Lower leg skin (tissue), 4 donors: Measurements from ENCODE around the gene PLD1. TPM values are rescaled to one million over a fixed set of nuclear protein-coding genes. Genes with fewer than 3 reads are reported as not detected.

Experiments used
- DNase-seq, 2 donors: peaks; one replicate each; pipeline ENCODE4 v3.0.0-alpha.2; 2019; ENCODE audit warnings: low spot score in 2 of 2
- H3K4me3 ChIP-seq: fragments of 200-600 bp; sonication (generic); 2 replicates; pipeline ENCODE4 v1.5.1; 2017; ENCODE audit warnings: mild to moderate bottlenecking, low read depth; ENCODE audit not compliant: poor library complexity, severe bottlenecking
- POLR2A ChIP-seq, 2 donors: fragments of 450-650 bp; IDR thresholded peaks; one replicate each; pipeline ENCODE4 v1.6.1; 2016 to 2017; ENCODE audit warnings: antibody characterized with exemption in 2 of 2, mild to moderate bottlenecking in 1 of 2, moderate library complexity in 1 of 2
- WGBS, 2 donors: methylation state at CpG; one replicate each; pipeline ENCODE4 v1.1.5; 2018; 5-methylcytosine and 5-hydroxymethylcytosine counted together
- intact Hi-C: fragments of 100-400 bp; cut with DNase I; formaldehyde crosslinking; loops from one replicate; pipeline ENCODE4 v1.15.0; 2023; ENCODE audit warnings: low total_unique reads
- total RNA-seq, 4 donors: library from RNA; depleted of rRNA; stranded (reverse); fragments of >200 nt; gene quantifications; one replicate each; pipeline ENCODE4 v1.1.0, GENCODE V29; 2016
- TF ChIP-seq, protein P1 (sequence below), 3 donors: fragments of 450-650 bp; IDR thresholded peaks; one replicate each; pipeline ENCODE4 v1.5.1; 2016; ENCODE audit warnings: antibody characterized with exemption in 3 of 3, mild to moderate bottlenecking in 3 of 3, moderate library complexity in 2 of 3

The PLD1 gene
- total RNA-seq, 4 donors from 2014 or later, result 26.4 to 55.8 (median 48.7) TPM

DNA sequence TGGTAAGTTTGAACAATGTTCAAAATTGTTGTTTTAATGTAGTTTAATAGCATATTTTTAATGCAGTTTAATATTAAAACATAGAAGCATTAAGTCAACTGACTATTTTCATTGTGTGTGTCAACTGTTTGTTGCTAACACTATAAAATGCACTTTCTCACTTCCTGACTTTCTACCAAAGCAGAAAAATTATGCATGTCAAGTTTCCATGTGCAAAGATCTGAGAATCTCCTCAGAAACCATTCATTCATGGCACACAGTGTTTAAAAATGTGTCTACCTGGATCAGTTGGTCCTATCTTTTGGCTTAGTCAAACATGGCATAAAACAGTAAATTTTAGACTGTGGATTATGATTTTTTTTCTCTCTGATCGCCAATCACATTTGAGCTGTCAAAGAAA lies 156.0 kb downstream of the PLD1 start:
- no peak for TF ChIP-seq POLR2A (IDR thresholded peaks at IDR 0.05)
- TF ChIP-seq, protein P1, sequence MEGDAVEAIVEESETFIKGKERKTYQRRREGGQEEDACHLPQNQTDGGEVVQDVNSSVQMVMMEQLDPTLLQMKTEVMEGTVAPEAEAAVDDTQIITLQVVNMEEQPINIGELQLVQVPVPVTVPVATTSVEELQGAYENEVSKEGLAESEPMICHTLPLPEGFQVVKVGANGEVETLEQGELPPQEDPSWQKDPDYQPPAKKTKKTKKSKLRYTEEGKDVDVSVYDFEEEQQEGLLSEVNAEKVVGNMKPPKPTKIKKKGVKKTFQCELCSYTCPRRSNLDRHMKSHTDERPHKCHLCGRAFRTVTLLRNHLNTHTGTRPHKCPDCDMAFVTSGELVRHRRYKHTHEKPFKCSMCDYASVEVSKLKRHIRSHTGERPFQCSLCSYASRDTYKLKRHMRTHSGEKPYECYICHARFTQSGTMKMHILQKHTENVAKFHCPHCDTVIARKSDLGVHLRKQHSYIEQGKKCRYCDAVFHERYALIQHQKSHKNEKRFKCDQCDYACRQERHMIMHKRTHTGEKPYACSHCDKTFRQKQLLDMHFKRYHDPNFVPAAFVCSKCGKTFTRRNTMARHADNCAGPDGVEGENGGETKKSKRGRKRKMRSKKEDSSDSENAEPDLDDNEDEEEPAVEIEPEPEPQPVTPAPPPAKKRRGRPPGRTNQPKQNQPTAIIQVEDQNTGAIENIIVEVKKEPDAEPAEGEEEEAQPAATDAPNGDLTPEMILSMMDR (IDR thresholded peaks at IDR 0.05), result no peak
- no peak overlapping the region for H3K4me3 ChIP-seq
- 14 to 15% methylated on average over 1 of the region's 1 CpG for WGBS, 2 donors
- DNase-seq, result no peak
- intact Hi-C loops, result loop anchor here (10.0 kb wide), 1 partner anchor 180 kb away; no protein-coding TSS in a partner anchor

DNA sequence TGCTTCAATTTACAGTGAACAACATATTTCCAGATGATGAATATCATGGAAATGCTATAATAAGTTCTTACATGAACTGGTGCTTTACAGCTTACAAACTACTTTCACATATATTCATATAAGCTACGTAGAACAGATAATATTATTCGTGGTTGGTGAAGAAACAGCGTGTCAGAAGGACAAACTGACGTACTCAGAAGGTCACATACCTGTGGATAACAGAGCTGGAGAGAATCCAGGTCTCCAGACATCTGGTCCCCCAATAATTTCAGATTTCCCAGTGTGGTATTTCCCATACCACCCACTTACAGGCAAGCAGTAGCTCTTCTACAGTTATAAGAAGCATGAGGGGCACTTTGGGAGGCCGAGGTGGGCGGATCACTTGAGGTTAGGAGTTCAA lies 156.6 kb downstream of the PLD1 start:
- 87 to 89% methylated on average over 6 of the region's 6 CpGs for WGBS, 2 donors
- no peak for DNase-seq
- no peak overlapping the region for H3K4me3 ChIP-seq
- intact Hi-C loops, result loop anchor here (10.0 kb wide), 1 partner anchor 181 kb away; no protein-coding TSS in a partner anchor
- no peak for TF ChIP-seq POLR2A (IDR thresholded peaks at IDR 0.05)
- TF ChIP-seq, protein P1 (IDR thresholded peaks at IDR 0.05), result no peak

DNA sequence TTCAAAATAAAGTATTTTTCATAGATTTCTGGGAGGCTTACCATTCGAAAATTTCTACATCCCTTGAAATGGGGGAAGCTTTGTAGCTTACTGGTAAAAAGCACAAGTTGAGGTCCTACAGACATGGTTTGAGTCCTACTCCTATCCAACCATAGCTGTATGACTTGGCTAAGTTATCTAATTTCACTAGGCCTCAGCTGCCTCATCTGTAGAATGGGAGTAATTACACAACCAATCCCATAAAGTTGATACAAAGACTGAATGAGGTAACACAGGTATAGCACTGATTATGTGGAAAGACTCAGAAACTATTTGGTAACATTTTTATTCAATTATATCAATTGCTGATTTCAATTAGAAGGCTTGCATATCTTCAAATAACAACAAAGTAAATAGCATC lies 157.4 kb downstream of the PLD1 start:
- no peak overlapping the region for H3K4me3 ChIP-seq
- DNase-seq, result no peak
- TF ChIP-seq POLR2A (IDR thresholded peaks at IDR 0.05), result no peak
- TF ChIP-seq, protein P1 (IDR thresholded peaks at IDR 0.05), result no peak
- intact Hi-C loops, result loop anchor here (10.0 kb wide), 1 partner anchor 182 kb away; no protein-coding TSS in a partner anchor
- 93 to 96% methylated on average over 1 of the region's 1 CpG for WGBS, 2 donors

DNA sequence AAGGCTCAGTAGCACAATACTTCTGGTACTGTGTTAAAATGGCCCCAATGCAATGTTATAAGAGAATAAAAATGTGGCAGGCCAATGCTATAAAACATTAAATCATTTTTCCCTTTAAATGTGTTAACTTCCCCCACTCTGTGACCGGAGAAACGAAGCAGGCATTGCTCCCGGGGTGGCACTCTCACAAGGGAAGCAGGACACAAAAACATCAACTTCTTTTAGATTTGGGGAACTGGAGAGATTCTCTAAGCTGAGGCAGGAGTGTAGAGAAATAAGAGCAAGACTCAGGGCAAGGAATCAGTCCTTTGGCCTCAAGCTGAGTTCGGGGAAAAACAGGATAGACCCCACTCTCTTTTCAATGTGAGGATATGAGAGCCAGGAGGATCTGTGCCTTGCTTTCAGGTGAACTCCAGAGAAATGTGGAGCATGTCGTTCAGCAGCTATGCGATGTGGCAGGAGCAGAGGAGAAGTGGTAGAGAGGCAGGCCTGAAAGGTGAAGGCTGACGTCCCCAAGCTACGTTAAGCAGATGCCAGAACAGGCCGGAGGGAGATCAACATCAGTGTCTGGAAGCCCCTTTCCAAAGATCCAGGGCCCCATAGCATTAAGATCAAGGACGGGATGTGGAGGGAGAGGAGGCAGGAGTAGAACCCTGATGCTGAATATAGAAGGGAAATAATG lies 160.2 kb downstream of the PLD1 start:
- TF ChIP-seq, protein P1 (IDR thresholded peaks at IDR 0.05), result no peak
- TF ChIP-seq POLR2A (IDR thresholded peaks at IDR 0.05), result no peak
- 86 to 87% methylated on average over 10 of the region's 10 CpGs for WGBS, 2 donors
- no peak for DNase-seq
- intact Hi-C loops, result loop anchor here (10.0 kb wide), 1 partner anchor 185 kb away; no protein-coding TSS in a partner anchor
- H3K4me3 ChIP-seq, result no peak overlapping the region

DNA sequence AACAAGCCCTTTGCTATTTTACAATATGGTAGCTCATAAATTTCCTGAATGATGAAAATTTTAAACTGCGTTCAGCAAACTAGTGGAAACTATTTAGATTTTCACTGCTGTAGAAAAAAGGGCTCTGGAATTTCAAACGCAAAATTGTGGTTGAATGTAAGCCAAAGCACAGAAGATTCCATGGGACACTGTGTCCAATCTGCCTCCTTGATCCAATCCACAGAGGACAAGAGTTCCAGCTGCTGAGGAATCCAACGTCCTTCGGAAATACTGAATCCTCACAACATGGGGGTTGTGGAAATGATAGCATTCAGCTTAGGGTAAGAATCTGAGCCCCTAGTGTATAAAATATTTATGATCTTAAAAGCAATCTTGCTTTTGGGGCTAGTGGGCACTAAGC lies 161.0 kb downstream of the PLD1 start:
- WGBS, 2 donors, result 65 to 70% methylated on average over 4 of the region's 4 CpGs
- no peak for TF ChIP-seq POLR2A (IDR thresholded peaks at IDR 0.05)
- TF ChIP-seq, protein P1 (IDR thresholded peaks at IDR 0.05), result no peak
- no peak for DNase-seq
- intact Hi-C loops, result no loop called here
- H3K4me3 ChIP-seq, result no peak overlapping the region

DNA sequence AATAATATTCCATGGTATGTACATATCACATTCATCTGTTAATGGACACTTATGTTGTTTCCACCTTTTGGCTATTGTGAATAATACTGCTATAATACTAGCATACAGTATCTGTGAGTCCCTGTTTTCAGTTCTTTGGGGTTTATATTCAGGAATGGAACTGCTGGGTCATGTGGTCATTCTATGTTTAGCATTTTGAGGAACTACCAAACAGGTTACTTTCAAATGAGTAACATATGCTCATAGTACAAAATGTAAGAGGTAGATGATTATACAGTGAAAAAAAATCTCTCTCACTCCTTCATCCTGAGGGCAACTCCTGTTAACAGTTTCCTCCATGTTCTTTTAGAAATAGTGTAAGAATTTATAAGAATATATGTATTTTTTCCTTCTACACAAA lies 162.2 kb downstream of the PLD1 start:
- no peak for DNase-seq
- intact Hi-C loops, result no loop called here
- H3K4me3 ChIP-seq, result no peak overlapping the region
- TF ChIP-seq, protein P1 (IDR thresholded peaks at IDR 0.05), result no peak
- no peak for TF ChIP-seq POLR2A (IDR thresholded peaks at IDR 0.05)
